Measurements from ENCODE around the gene TRNT1.

TRNT1 gene

GRCh38 chr3:3157484-3157883 is 30.7 kb downstream of the TRNT1 start:
- no peak for TF ChIP-seq CTCF (IDR thresholded peaks at IDR 0.05; ENCODE audit: low read depth, low read length)
- DNase-seq (ENCODE audit: extremely low read depth, low read depth) = no peak

- no peak for DNase-seq (ENCODE audit: extremely low read depth, low read depth)
- TF ChIP-seq CTCF (IDR thresholded peaks at IDR 0.05; ENCODE audit: low read depth, low read length) = no peak
These were observed 34.1 kb downstream of the TRNT1 start for GRCh38 chr3:3160826-3161225.

- DNase-seq (ENCODE audit: extremely low read depth, low read depth) = no peak
These were observed 38.5 kb downstream of the TRNT1 start for GRCh38 chr3:3165241-3165640.

GRCh38 chr3:3165650-3166049 is 38.9 kb downstream of the TRNT1 start:
- DNase-seq (ENCODE audit: extremely low read depth, low read depth) = no peak
- TF ChIP-seq CTCF (IDR thresholded peaks at IDR 0.05; ENCODE audit: low read depth, low read length) = no peak

More at GRCh38 chr3:3165241-3165640, 38.5 kb downstream of the TRNT1 start:
- TF ChIP-seq CTCF (IDR thresholded peaks at IDR 0.05; ENCODE audit: low read depth, low read length) = no peak

- TF ChIP-seq CTCF (IDR thresholded peaks at IDR 0.05; ENCODE audit: low read depth, low read length) = peak; percentile 35
- DNase-seq (ENCODE audit: extremely low read depth, low read depth) = no peak
These were observed 44.3 kb downstream of the TRNT1 start for GRCh38 chr3:3170998-3171397.

GRCh38 chr3:3172627-3173026 is 45.9 kb downstream of the TRNT1 start:
- DNase-seq (ENCODE audit: extremely low read depth, low read depth) = no peak
- TF ChIP-seq CTCF (IDR thresholded peaks at IDR 0.05; ENCODE audit: low read depth, low read length) = no peak

- DNase-seq (ENCODE audit: extremely low read depth, low read depth) = no peak
- TF ChIP-seq CTCF (IDR thresholded peaks at IDR 0.05; ENCODE audit: low read depth, low read length) = no peak
These were observed 51.2 kb downstream of the TRNT1 start for GRCh38 chr3:3177861-3178497.
